ENCODE measurements around the gene ANGEL1.

ANGEL1 gene

GRCh38 chr14:76763096-76764041 lies 49.3 kb downstream of the ANGEL1 start:
- DNase-seq, result no peak

- DNase-seq, result no peak
These were observed 50.1 kb downstream of the ANGEL1 start for GRCh38 chr14:76762411-76763095.

GRCh38 chr14:76761960-76762410 lies 50.7 kb downstream of the ANGEL1 start:
- DNase-seq, result no peak

- peak; percentile 18 for DNase-seq
These were observed 51.3 kb downstream of the ANGEL1 start, which contains the start of gene VASH1 for GRCh38 chr14:76761136-76761959. VASH1 (plus strand) TSS chr14:76761468; CDS start chr14:76762822, 1,354 bp downstream.

- no peak for DNase-seq
These were observed 52.1 kb downstream of the ANGEL1 start for GRCh38 chr14:76760331-76761135.

GRCh38 chr14:76759589-76759988 lies 53.1 kb downstream of the ANGEL1 start:
- no peak for DNase-seq

- DNase-seq, result no peak
These were observed 56.3 kb downstream of the ANGEL1 start for GRCh38 chr14:76756371-76756750.

- DNase-seq, result no peak
These were observed 56.9 kb downstream of the ANGEL1 start for GRCh38 chr14:76755610-76756370.

- DNase-seq, result no peak
These were observed 58.1 kb downstream of the ANGEL1 start for GRCh38 chr14:76754586-76754985.

GRCh38 chr14:76753541-76754198 lies 59.0 kb downstream of the ANGEL1 start:
- no peak for DNase-seq

- no peak for DNase-seq
These were observed 59.9 kb downstream of the ANGEL1 start for GRCh38 chr14:76752744-76753143.

GRCh38 chr14:76742966-76743365 lies 69.7 kb downstream of the ANGEL1 start:
- no peak for DNase-seq

- DNase-seq, result no peak
These were observed 70.5 kb downstream of the ANGEL1 start for GRCh38 chr14:76742185-76742584.

GRCh38 chr14:76741074-76741473 lies 71.6 kb downstream of the ANGEL1 start:
- no peak for DNase-seq

Data from NCI-H774 (cell line).